Measurements from ENCODE around the gene PALB2.

- no peak for TF ChIP-seq GATAD1 (CRISPR knock-in tag; IDR thresholded peaks at IDR 0.05)
- no peak for TF ChIP-seq RAD51 (IDR thresholded peaks at IDR 0.05; ENCODE audit: borderline replicate concordance)
- TF ChIP-seq MAF1 (CRISPR knock-in tag; IDR thresholded peaks at IDR 0.05; ENCODE audit: borderline replicate concordance): no peak
- TF ChIP-seq ZNF12 (CRISPR knock-in tag; IDR thresholded peaks at IDR 0.05): no peak
- no peak for TF ChIP-seq PHF8 (CRISPR knock-in tag; IDR thresholded peaks at IDR 0.05)
Observed at GRCh38 chr16:23651943-23652468, 10.9 kb upstream of the PALB2 start.

Measured in HepG2 (cell line).